ENCODE measurements around the gene WIPF3. TPM values are rescaled to one million over a fixed set of nuclear protein-coding genes. Genes with fewer than 3 reads are reported as not detected.

The WIPF3 gene
- total RNA-seq, 1 donor from 2014 or later = 1.5 TPM

DNA sequence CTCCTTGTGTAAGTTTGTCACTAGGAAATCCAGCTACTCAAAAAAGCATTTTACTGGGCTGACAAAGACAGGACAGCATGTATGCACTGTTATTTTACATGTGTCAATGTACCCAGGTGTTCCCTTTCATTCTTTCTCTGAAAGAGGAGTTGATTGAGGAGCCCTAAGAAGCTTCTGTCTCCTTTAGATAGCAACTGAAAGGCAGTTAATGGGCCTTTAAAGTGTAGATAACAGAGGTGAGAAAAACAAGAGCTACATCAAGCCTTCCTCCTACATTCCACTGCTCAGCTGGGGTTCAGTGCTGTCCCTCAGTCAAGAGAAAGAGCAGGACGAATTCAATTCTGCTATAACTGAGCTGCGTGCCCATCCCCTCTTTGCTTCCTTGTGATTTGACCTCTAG, 12.8 kb upstream of the WIPF3 start:
- Mint-ChIP-seq H3K9me3 (ENCODE audit: unreplicated experiment) (no peaks in the 10 kb centered on the region), H3K36me3 (ENCODE audit: low read depth, unreplicated experiment) (no peaks in the 10 kb centered on the region), H3K4me1 (ENCODE audit: unreplicated experiment) (peaks cover under 1% of the 10 kb centered on the region), H3K27me3 (ENCODE audit: unreplicated experiment) (no peaks in the 10 kb centered on the region), H3K27ac (ENCODE audit: unreplicated experiment) (no peak overlapping the region), H3K4me3 (ENCODE audit: unreplicated experiment) (no peak overlapping the region)
- no peak for TF ChIP-seq CTCF (IDR thresholded peaks at IDR 0.05; ENCODE audit: unreplicated experiment)
- DNase-seq (ENCODE audit: low spot score) = no peak

- Mint-ChIP-seq H3K9me3 (ENCODE audit: unreplicated experiment) (no peaks in the 10 kb centered on the region), H3K4me3 (ENCODE audit: unreplicated experiment) (no peak overlapping the region), H3K36me3 (ENCODE audit: low read depth, unreplicated experiment) (no peaks in the 10 kb centered on the region), H3K27me3 (ENCODE audit: unreplicated experiment) (no peaks in the 10 kb centered on the region), H3K27ac (ENCODE audit: unreplicated experiment) (no peak overlapping the region), H3K4me1 (ENCODE audit: unreplicated experiment) (peaks cover 5% of the 10 kb centered on the region)
- DNase-seq (ENCODE audit: low spot score) = no peak
- TF ChIP-seq CTCF (IDR thresholded peaks at IDR 0.05; ENCODE audit: unreplicated experiment) = no peak
Measured at GRCh38 chr7:29794959-29795629, 11.2 kb upstream of the WIPF3 start.

DNA sequence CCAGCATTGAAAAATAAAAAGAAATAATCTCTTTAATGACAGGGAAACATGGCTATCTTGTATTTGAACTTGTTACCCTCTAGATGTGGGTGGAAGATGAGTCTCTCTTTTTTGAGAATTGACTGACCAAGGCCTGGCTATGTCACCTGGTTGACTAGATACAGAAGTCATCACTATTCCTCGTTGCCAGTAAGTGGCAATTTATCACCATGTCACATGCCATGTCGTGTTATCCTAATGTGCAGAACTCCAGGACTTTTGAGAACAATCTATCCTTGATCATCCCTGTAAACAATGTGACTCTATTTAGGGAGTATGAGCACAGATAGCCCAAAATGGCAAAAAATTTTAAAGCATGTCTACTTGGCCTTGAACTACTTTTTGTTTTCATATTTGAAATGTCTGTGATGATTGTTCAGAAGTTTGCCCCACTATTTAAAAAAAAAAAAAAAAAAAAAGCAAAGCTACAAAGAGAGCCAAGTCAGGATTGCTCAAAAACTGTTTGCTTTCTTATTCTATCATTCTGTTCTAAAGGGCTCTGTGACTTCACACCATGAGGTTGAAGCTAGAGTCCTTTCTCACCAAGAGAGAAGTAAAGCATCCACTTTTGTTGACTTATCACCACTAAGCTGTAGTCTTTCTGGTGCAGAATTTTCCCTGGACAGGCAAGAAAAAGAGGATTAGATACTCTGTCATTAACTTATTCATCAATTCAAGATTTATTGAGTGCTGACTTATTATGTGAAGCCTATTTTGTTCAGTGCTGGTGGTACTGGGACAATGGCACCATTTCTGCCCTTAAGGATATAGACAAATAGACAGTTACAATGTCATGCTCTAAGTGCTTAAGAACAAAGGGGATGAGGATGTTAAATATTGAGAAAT, 10.4 kb upstream of the WIPF3 start:
- no peak overlapping the region for H3K4me3 Mint-ChIP-seq (ENCODE audit: unreplicated experiment)
- H3K4me1 Mint-ChIP-seq (ENCODE audit: unreplicated experiment) = peaks cover 5% of the 10 kb centered on the region
- no peaks in the 10 kb centered on the region for H3K36me3 Mint-ChIP-seq (ENCODE audit: low read depth, unreplicated experiment)
- peaks cover under 1% of the 10 kb centered on the region for H3K27me3 Mint-ChIP-seq (ENCODE audit: unreplicated experiment)
- TF ChIP-seq CTCF (IDR thresholded peaks at IDR 0.05; ENCODE audit: unreplicated experiment) = no peak
- no peak for DNase-seq (ENCODE audit: low spot score)
- no peaks in the 10 kb centered on the region for H3K9me3 Mint-ChIP-seq (ENCODE audit: unreplicated experiment)
- H3K27ac Mint-ChIP-seq (ENCODE audit: unreplicated experiment) = no peak overlapping the region

DNA sequence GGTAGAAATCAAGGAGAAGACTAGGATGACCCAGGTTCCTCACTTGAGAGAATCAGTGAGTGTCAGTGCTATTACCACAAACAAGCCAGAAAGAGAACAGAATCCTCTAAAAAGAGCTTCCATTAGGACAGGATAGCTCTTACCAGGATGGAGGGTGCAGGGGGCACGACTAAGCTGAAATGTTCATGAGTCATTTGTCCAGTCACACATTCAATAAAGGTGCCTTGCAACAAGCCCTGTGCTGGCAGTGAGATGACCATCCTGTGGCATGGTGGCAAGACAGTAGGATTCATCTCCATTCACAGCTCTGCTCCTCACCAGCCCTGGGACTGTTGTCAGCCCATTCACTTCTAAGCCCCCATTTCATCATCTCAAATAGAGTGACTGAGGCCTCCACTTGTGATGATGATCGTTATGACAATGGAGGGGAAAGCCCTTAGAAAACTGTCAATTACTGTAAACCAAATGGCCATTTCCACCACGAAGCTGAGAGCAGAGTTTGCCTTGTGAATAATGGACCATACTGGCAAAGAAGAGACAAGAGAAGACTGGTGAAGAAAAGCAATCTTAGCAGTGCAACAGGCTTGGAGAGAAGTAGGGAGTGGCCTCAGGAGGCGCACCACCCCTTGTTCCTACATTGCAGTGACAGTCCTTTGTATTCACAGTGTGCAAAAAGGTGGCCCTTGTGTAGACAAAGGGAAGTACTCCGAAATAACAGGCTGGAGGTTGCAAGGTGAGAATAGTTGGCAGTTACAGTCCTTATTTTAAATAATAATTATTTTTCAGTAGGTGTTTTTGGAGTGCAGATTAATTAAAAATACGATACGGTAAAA, 9.0 kb upstream of the WIPF3 start:
- peaks cover 2% of the 10 kb centered on the region for H3K27me3 Mint-ChIP-seq (ENCODE audit: unreplicated experiment)
- H3K9me3 Mint-ChIP-seq (ENCODE audit: unreplicated experiment) = no peaks in the 10 kb centered on the region
- DNase-seq (ENCODE audit: low spot score) = no peak
- no peaks in the 10 kb centered on the region for H3K36me3 Mint-ChIP-seq (ENCODE audit: low read depth, unreplicated experiment)
- no peak overlapping the region for H3K27ac Mint-ChIP-seq (ENCODE audit: unreplicated experiment)
- no peak for TF ChIP-seq CTCF (IDR thresholded peaks at IDR 0.05; ENCODE audit: unreplicated experiment)
- no peak overlapping the region for H3K4me3 Mint-ChIP-seq (ENCODE audit: unreplicated experiment)
- H3K4me1 Mint-ChIP-seq (ENCODE audit: unreplicated experiment) = peaks cover 5% of the 10 kb centered on the region
